Ascending aorta (tissue), 2 donors: ENCODE results near the gene WDHD1. TPM values are rescaled to one million over a fixed set of nuclear protein-coding genes. Genes with fewer than 3 reads are reported as not detected.

ENCODE experiments used
- DNase-seq, 2 donors: peaks; one replicate each; pipeline ENCODE4 v3.0.0-alpha.2; 2019; ENCODE audit warnings: low spot score in 2 of 2
- H3K27ac ChIP-seq, 2 donors: fragments of 200-600 bp; sonication (generic); one replicate each; pipeline ENCODE4 v1.5.1; 2016 to 2017; ENCODE audit warnings: mild to moderate bottlenecking in 1 of 2
- H3K27me3 ChIP-seq: fragments of 200-600 bp; sonication (generic); one replicate; pipeline ENCODE4 v1.5.1; 2017
- H3K36me3 ChIP-seq, 2 donors: fragments of 200-600 bp; sonication (generic); one replicate each; pipeline ENCODE4 v1.5.1; 2016
- H3K4me1 ChIP-seq, 2 donors: fragments of 200-600 bp; sonication (generic); one replicate each; pipeline ENCODE4 v1.5.1; 2016 to 2017; ENCODE audit warnings: mild to moderate bottlenecking in 1 of 2
- H3K4me3 ChIP-seq, 2 donors: fragments of 200-600 bp; sonication (generic); one replicate each; pipeline ENCODE4 v1.5.1; 2016 to 2017; ENCODE audit warnings: mild to moderate bottlenecking in 1 of 2
- H3K9me3 ChIP-seq, 2 donors: fragments of 200-600 bp; sonication (generic); one replicate each; pipeline ENCODE4 v1.5.1; 2016
- intact Hi-C: fragments of 100-400 bp; cut with DNase I; formaldehyde crosslinking; loops from one replicate; pipeline ENCODE4 v1.15.1; 2023
- total RNA-seq: library from RNA; depleted of rRNA; stranded (reverse); fragments of >200 nt; gene quantifications from one replicate; pipeline ENCODE4 v1.1.0, GENCODE V29; 2016
- TF ChIP-seq, protein P1 (sequence below), 3 experiments: fragments of 200-600 bp in 2 of 3; fragments of 450-650 bp in 1 of 3; sonication (generic) in 2 of 3; IDR thresholded peaks; one replicate each; pipeline ENCODE4 v1.5.1; 2016 to 2019; ENCODE audit warnings: antibody characterized with exemption in 3 of 3, mild to moderate bottlenecking in 1 of 3, moderate library complexity in 1 of 3

Gene WDHD1
- 0.11 TPM for total RNA-seq

DNA sequence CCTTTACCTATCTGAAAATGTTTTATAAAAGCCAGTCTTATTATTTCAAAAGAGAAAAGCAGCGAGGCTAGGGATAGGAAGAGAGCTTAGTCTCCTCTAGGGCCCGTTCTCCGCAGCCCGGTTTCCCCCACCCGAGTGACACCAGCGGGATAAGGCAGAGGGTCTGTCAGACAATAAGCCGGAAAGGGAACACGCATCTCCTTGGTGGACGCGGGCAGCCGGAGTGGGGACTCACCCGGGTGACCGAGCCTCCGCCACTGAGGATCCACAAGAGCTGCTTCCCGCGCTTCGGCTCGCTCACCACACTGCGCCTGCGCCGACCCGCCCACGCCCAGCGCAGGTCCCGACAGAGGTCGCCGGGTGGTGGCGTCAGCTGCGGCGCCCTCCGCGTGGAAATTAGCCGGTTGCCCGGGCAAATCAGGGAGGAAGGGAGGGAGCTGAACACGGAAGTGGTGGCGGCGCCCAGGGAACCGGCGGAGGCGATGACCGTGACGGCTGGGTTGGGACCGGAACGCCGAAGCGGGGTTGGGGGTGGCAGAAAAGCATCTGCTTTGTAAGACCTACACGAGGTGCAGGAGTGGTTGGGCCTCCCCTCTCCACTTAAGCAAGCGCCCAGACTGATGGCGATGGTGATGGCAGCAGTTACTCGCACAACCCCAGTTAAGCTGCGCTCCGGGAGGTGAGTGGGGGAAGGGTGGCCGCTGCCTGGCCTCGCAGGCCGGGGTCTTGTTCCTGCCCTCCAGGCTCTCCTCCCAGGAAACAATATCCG is at the start of gene WDHD1, which contains the start of gene SOCS4:
WDHD1 (minus strand) TSS at position 307 of the 769 bp plus-strand sequence. CDS start 312 bp downstream, outside the sequence.
SOCS4 (plus strand) TSS at position 444 of the 769 bp plus-strand sequence. CDS start 15,806 bp downstream, outside the sequence.
- TF ChIP-seq, protein P1, sequence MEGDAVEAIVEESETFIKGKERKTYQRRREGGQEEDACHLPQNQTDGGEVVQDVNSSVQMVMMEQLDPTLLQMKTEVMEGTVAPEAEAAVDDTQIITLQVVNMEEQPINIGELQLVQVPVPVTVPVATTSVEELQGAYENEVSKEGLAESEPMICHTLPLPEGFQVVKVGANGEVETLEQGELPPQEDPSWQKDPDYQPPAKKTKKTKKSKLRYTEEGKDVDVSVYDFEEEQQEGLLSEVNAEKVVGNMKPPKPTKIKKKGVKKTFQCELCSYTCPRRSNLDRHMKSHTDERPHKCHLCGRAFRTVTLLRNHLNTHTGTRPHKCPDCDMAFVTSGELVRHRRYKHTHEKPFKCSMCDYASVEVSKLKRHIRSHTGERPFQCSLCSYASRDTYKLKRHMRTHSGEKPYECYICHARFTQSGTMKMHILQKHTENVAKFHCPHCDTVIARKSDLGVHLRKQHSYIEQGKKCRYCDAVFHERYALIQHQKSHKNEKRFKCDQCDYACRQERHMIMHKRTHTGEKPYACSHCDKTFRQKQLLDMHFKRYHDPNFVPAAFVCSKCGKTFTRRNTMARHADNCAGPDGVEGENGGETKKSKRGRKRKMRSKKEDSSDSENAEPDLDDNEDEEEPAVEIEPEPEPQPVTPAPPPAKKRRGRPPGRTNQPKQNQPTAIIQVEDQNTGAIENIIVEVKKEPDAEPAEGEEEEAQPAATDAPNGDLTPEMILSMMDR (IDR thresholded peaks at IDR 0.05): peak; percentile 2 to 14 (median 10)
- DNase-seq: peak; percentile 82 to 97
- H3K27me3 ChIP-seq: no peaks in the 10 kb centered on the region
- peaks cover 4 to 15% of the 10 kb centered on the region in 2 donors for H3K4me1 ChIP-seq
- H3K36me3 ChIP-seq: no peaks in the 10 kb centered on the region
- intact Hi-C loops: loop anchor here (1.0 kb wide), 1 partner anchor 24 kb away; the partner anchor contains the start of gene MAPK1IP1L
- H3K27ac ChIP-seq: peak within 1 kb of the TSS; percentile 82 to 91
- no peaks in the 10 kb centered on the region for H3K9me3 ChIP-seq
- peak within 1 kb of the TSS; percentile 91 to 93 for H3K4me3 ChIP-seq

DNA sequence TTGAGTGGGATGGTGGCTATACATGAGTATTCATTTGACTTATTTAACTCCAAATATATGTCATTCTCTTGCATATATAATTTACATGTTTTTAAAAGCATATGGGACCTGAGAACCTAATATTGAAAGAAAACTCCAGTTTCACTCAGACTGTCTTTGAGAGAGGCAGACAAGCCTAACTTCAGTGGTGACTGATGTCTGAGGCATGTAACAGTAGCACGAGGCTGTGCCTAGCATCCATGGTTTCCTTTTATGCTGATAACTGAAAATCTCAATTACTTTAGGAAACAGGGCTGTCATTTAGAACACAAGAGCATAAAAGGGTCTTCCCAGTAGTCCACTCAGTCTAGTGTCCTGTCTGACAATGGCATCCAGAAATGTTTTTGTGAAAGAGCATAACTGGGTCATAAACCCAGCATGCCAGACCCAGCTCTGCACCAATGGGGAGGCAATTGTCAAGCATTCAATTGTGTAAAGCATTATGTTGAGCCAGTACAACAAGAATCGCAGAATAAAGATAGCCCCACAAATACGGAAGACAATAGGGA is 48.8 kb upstream of the WDHD1 start:
- Histone ChIP-seq H3K27ac (no peak overlapping the region), H3K36me3 (no peaks in the 10 kb centered on the region), H3K27me3 (no peaks in the 10 kb centered on the region), H3K9me3 (no peaks in the 10 kb centered on the region), H3K4me3 (no peak overlapping the region), H3K4me1 (peaks cover 0 to 21% of the 10 kb centered on the region in 2 donors)
- no peak for DNase-seq
- TF ChIP-seq, protein P1 (IDR thresholded peaks at IDR 0.05): no peak
- intact Hi-C loops: no loop called here

GRCh38 chr14:55074662-55075061 is 47.8 kb upstream of the WDHD1 start:
- no peak overlapping the region for H3K27ac ChIP-seq
- H3K27me3 ChIP-seq: no peaks in the 10 kb centered on the region
- TF ChIP-seq, protein P1 (IDR thresholded peaks at IDR 0.05): no peak
- H3K4me3 ChIP-seq: no peak overlapping the region
- no peak for DNase-seq
- peaks cover 0 to 21% of the 10 kb centered on the region in 2 donors for H3K4me1 ChIP-seq
- intact Hi-C loops: no loop called here
- H3K9me3 ChIP-seq: no peaks in the 10 kb centered on the region
- no peaks in the 10 kb centered on the region for H3K36me3 ChIP-seq

DNA sequence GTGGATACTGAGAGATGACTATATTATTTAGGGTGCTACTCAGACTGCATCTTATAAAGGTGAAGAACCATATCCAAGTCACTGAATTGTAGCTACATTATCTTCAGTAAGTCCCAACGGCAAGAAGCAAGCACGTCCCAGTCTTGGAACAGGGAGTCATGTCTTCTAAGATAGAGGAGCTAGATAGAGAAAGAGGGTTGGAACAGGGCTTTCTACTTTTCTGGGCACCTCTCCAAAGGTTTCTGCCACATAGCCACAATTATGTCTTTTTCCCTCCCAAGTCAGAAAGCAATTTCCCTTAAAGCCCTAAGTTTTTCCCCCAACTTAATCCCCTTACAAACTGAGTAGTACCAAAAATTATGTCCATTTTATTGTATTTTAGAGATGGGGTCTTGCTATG is 47.0 kb upstream of the WDHD1 start:
- no peak for DNase-seq
- Histone ChIP-seq H3K27ac (no peak overlapping the region), H3K4me3 (no peak overlapping the region), H3K9me3 (no peaks in the 10 kb centered on the region), H3K36me3 (no peaks in the 10 kb centered on the region), H3K4me1 (peaks cover 0 to 21% of the 10 kb centered on the region in 2 donors), H3K27me3 (no peaks in the 10 kb centered on the region)
- TF ChIP-seq, protein P1 (IDR thresholded peaks at IDR 0.05): no peak
- intact Hi-C loops: loop anchor here (2.0 kb wide), 1 partner anchor 29 kb away; no protein-coding TSS in a partner anchor

DNA sequence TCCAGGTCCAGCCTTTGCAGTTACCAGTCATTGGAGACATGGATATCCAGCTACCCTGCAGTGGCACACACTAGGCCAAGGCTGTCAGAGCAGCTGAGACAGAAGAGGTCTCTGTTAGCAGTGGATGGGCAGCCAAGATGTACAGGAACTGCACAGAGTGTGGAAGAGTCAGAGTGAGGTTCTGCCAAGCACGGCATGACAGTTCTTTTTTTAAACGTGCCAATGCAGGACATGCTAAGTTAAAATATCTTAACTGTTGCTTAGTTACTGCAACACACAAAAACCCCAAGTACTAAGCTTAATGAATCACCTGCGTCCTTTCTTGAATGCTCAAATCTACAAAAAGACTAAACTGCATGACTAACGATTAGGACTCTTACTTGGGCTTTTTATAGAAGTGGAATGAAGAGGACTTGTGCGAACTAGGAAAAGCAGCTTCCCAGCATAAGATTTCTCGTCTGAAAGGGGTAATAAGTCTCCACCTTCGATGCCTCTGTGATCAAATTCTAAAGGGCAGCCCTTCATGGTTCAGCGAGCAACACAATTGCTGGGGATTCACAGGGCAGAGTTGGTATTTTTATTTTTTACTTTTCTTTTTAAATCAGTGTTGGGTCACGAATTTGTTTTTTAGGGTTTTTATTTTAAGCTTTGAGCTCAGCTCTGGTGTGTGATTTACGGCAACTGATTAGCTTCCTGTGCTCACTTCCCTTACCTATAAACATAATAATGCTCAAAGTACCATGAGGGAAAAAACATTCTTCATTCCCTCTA is 45.2 kb upstream of the WDHD1 start:
- Histone ChIP-seq H3K27me3 (no peaks in the 10 kb centered on the region), H3K27ac (peak overlapping the region; percentile 84 to 90), H3K9me3 (no peaks in the 10 kb centered on the region), H3K4me3 (peak overlapping the region in 1 of 2 donors; percentile 45), H3K4me1 (peaks cover 0 to 21% of the 10 kb centered on the region in 2 donors), H3K36me3 (peaks cover 0 to 10% of the 10 kb centered on the region in 2 donors)
- intact Hi-C loops: loop anchor here (1.0 to 2.0 kb wide), 2 partner anchors 21 to 31 kb away; partner anchors contain the start of gene MAPK1IP1L
- TF ChIP-seq, protein P1 (IDR thresholded peaks at IDR 0.05): no peak
- peak in 1 of 2 donors; percentile 83 for DNase-seq
